K562 (cell line): Measurements from ENCODE around the gene CLDN7. TPM values are rescaled to one million over a fixed set of nuclear protein-coding genes. Genes with fewer than 3 reads are reported as not detected.
A peak's percentile ranks its signal among the peaks of the same experiment; 100 is the strongest.

Source experiments
- ATF1 ChIP-seq, 2 experiments: fragments of 450-650 bp in 1 of 2; IDR thresholded peaks; 2 replicates each; pipeline ENCODE4 v1.6.1; 2016; ENCODE audit warnings: missing compliant biosample characterization in 1 of 2, missing genetic modification characterization in 1 of 2
- COPS2 ChIP-seq: fragments of 450-650 bp; conservative IDR thresholded peaks from 2 replicates; pipeline ENCODE4 v1.6.1; 2016; ENCODE audit warnings: mild to moderate bottlenecking, moderate library complexity
- SMARCE1 ChIP-seq: fragments of 450-650 bp; IDR thresholded peaks from 2 replicates; pipeline ENCODE4 v1.7.1; 2016; ENCODE audit warnings: mild to moderate bottlenecking
- YY1 ChIP-seq, 3 experiments: IDR thresholded peaks; 2 replicates each; pipeline ENCODE4 v1.6.1; 2011; ENCODE audit warnings: low read length in 2 of 3, mild to moderate bottlenecking in 2 of 3, moderate library complexity in 2 of 3, borderline replicate concordance in 1 of 3, control low read depth in 1 of 3, low read depth in 1 of 3; ENCODE audit not compliant: insufficient read depth in 3 of 3, insufficient replicate concordance in 2 of 3, control insufficient read depth in 1 of 3, insufficient read length in 1 of 3; ENCODE audit errors: extremely low read depth in 1 of 3
- ZNF124 ChIP-seq: sonication (generic); formaldehyde crosslinking; IDR thresholded peaks from 2 replicates; pipeline ENCODE4 v1.8.1; 2022; ENCODE audit warnings: missing genetic modification reagents
- polyA plus RNA-seq, 8 experiments: library from polyadenylated mRNA; depleted of rRNA in 4 of 8; stranded (reverse) in 5 of 8; unstranded in 3 of 8; fragments of >200 nt; fragmentation: Nextera tagmentation in 2 of 8; fragmentation: Illumina TruSeq in 1 of 8; extraction: Ambion mirVana in 2 of 8; extraction: Trizol in 1 of 8; gene quantifications; 2 replicates each; pipeline versions ENCODE4 v1.2.1 to v1.2.3, GENCODE V29; 2011 to 2014; ENCODE audit warnings: inconsistent platforms in 1 of 8, missing spikeins in 1 of 8
- total RNA-seq, 7 experiments: library from RNA; depleted of rRNA in 6 of 7; stranded (reverse); fragments of >200 nt in 6 of 7; fragmentation: Illumina TruSeq in 2 of 7; extraction: Trizol in 2 of 7; gene quantifications; 2 replicates each; pipeline versions ENCODE4 v1.2.1 to v1.2.3, GENCODE V29; 2011 to 2021; ENCODE audit warnings: low replicate concordance in 1 of 7
- TF ChIP-seq, protein P1 (sequence below): fragments of 250-450 bp; sonication (Bioruptor Pico); IDR thresholded peaks from 2 replicates; pipeline ENCODE4 v1.4.0; 2020
- TF ChIP-seq, protein P2 (sequence below): fragments of 450-650 bp; IDR thresholded peaks from 2 replicates; pipeline ENCODE4 v1.6.1; 2017; ENCODE audit warnings: antibody characterized with exemption, mild to moderate bottlenecking
- TF ChIP-seq, protein P3 (sequence below), 2 experiments: fragments of 150-350 bp in 1 of 2; IDR thresholded peaks; 2 replicates each; pipeline ENCODE4 v1.6.1; 2012 to 2016; ENCODE audit warnings: low read depth in 2 of 2, low read length in 2 of 2, mild to moderate bottlenecking in 1 of 2, moderate library complexity in 1 of 2
- TF ChIP-seq, protein P4 (sequence below), 2 experiments: IDR thresholded peaks; 2 replicates each; pipeline ENCODE4 v1.6.1; 2011; ENCODE audit warnings: borderline replicate concordance in 1 of 2, control low read depth in 1 of 2, low read depth in 1 of 2, low read length in 1 of 2, mild to moderate bottlenecking in 1 of 2, mixed read lengths in 1 of 2, moderate library complexity in 1 of 2; ENCODE audit not compliant: insufficient read depth in 1 of 2, insufficient read length in 1 of 2, poor library complexity in 1 of 2, severe bottlenecking in 1 of 2; ENCODE audit errors: extremely low read depth in 1 of 2

The CLDN7 gene
- total and polyA plus RNA-seq, 9 of the 15 experiments (the other 6 are each of a cell fraction or from before 2014, with no cell fraction given): 2.2 to 14.5 (median 7.6) TPM

DNA sequence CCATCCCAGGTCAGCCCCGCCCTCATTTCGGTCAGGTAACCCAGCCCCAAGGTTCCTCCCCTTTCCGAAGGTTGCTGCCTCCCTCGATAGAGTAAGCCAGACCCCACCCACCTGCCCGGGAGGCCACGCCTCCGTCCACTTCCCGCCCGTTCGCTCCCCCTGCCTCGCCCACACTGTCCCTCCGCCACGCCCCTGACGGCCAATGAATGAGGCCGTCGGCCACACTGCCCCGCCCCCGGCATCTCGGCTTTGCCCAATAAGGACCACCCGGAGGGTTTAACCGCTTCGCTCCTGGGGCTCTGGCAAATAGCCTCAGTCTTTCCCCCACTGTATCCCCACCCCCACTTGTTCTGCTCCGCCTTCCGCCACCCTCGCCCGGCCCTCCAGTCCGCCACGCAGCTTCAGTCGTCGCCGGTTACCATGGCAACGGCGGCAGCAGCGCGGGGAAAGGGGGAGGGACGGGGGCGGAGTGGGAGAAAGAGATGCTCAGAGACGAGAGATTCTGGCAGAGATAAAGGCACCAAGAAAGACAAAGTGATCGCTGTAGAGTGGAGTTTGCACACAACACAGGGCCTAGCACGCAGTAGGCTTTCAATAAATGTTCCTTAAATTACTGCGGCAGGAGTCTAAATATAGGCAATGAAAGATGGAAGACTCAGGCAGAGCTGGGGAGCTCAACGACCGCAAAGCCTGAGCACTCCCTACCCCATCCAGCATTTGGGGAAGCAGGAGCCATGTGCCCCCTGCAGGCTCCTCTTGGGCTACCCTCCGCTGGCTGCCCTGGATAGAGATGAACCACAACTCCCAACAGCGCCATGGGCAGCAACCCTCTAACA, 47.8 kb downstream of the CLDN7 start (continued):
- TF ChIP-seq, protein P1, sequence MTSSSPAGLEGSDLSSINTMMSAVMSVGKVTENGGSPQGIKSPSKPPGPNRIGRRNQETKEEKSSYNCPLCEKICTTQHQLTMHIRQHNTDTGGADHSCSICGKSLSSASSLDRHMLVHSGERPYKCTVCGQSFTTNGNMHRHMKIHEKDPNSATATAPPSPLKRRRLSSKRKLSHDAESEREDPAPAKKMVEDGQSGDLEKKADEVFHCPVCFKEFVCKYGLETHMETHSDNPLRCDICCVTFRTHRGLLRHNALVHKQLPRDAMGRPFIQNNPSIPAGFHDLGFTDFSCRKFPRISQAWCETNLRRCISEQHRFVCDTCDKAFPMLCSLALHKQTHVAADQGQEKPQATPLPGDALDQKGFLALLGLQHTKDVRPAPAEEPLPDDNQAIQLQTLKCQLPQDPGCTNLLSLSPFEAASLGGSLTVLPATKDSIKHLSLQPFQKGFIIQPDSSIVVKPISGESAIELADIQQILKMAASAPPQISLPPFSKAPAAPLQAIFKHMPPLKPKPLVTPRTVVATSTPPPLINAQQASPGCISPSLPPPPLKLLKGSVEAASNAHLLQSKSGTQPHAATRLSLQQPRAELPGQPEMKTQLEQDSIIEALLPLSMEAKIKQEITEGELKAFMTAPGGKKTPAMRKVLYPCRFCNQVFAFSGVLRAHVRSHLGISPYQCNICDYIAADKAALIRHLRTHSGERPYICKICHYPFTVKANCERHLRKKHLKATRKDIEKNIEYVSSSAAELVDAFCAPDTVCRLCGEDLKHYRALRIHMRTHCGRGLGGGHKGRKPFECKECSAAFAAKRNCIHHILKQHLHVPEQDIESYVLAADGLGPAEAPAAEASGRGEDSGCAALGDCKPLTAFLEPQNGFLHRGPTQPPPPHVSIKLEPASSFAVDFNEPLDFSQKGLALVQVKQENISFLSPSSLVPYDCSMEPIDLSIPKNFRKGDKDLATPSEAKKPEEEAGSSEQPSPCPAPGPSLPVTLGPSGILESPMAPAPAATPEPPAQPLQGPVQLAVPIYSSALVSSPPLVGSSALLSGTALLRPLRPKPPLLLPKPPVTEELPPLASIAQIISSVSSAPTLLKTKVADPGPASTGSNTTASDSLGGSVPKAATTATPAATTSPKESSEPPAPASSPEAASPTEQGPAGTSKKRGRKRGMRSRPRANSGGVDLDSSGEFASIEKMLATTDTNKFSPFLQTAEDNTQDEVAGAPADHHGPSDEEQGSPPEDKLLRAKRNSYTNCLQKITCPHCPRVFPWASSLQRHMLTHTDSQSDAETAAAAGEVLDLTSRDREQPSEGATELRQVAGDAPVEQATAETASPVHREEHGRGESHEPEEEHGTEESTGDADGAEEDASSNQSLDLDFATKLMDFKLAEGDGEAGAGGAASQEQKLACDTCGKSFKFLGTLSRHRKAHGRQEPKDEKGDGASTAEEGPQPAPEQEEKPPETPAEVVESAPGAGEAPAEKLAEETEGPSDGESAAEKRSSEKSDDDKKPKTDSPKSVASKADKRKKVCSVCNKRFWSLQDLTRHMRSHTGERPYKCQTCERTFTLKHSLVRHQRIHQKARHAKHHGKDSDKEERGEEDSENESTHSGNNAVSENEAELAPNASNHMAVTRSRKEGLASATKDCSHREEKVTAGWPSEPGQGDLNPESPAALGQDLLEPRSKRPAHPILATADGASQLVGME (CRISPR knock-in tag): peak; percentile 93
- peak in 1 of 3 experiments; percentile 46 for TF ChIP-seq YY1 (IDR thresholded peaks at IDR 0.05; ENCODE audit: borderline replicate concordance in 1 of 3, control insufficient read depth in 1 of 3, extremely low read depth in 1 of 3, insufficient read depth in 3 of 3, insufficient read length in 1 of 3, insufficient replicate concordance in 2 of 3, low read depth in 1 of 3, low read length in 2 of 3)
- no peak for TF ChIP-seq SMARCE1
- TF ChIP-seq COPS2: no peak
- TF ChIP-seq, protein P2, sequence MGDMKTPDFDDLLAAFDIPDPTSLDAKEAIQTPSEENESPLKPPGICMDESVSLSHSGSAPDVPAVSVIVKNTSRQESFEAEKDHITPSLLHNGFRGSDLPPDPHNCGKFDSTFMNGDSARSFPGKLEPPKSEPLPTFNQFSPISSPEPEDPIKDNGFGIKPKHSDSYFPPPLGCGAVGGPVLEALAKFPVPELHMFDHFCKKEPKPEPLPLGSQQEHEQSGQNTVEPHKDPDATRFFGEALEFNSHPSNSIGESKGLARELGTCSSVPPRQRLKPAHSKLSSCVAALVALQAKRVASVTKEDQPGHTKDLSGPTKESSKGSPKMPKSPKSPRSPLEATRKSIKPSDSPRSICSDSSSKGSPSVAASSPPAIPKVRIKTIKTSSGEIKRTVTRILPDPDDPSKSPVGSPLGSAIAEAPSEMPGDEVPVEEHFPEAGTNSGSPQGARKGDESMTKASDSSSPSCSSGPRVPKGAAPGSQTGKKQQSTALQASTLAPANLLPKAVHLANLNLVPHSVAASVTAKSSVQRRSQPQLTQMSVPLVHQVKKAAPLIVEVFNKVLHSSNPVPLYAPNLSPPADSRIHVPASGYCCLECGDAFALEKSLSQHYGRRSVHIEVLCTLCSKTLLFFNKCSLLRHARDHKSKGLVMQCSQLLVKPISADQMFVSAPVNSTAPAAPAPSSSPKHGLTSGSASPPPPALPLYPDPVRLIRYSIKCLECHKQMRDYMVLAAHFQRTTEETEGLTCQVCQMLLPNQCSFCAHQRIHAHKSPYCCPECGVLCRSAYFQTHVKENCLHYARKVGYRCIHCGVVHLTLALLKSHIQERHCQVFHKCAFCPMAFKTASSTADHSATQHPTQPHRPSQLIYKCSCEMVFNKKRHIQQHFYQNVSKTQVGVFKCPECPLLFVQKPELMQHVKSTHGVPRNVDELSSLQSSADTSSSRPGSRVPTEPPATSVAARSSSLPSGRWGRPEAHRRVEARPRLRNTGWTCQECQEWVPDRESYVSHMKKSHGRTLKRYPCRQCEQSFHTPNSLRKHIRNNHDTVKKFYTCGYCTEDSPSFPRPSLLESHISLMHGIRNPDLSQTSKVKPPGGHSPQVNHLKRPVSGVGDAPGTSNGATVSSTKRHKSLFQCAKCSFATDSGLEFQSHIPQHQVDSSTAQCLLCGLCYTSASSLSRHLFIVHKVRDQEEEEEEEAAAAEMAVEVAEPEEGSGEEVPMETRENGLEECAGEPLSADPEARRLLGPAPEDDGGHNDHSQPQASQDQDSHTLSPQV: peak; percentile 89; the same call in 1 of the 2 replicates
- no peak for TF ChIP-seq ZNF124 (CRISPR knock-in tag)
- no peak for TF ChIP-seq ATF1 (CRISPR knock-in tag; IDR thresholded peaks at IDR 0.05)
- TF ChIP-seq ATF1 (tag; IDR thresholded peaks at IDR 0.05): peak; percentile 64
- TF ChIP-seq, protein P3, sequence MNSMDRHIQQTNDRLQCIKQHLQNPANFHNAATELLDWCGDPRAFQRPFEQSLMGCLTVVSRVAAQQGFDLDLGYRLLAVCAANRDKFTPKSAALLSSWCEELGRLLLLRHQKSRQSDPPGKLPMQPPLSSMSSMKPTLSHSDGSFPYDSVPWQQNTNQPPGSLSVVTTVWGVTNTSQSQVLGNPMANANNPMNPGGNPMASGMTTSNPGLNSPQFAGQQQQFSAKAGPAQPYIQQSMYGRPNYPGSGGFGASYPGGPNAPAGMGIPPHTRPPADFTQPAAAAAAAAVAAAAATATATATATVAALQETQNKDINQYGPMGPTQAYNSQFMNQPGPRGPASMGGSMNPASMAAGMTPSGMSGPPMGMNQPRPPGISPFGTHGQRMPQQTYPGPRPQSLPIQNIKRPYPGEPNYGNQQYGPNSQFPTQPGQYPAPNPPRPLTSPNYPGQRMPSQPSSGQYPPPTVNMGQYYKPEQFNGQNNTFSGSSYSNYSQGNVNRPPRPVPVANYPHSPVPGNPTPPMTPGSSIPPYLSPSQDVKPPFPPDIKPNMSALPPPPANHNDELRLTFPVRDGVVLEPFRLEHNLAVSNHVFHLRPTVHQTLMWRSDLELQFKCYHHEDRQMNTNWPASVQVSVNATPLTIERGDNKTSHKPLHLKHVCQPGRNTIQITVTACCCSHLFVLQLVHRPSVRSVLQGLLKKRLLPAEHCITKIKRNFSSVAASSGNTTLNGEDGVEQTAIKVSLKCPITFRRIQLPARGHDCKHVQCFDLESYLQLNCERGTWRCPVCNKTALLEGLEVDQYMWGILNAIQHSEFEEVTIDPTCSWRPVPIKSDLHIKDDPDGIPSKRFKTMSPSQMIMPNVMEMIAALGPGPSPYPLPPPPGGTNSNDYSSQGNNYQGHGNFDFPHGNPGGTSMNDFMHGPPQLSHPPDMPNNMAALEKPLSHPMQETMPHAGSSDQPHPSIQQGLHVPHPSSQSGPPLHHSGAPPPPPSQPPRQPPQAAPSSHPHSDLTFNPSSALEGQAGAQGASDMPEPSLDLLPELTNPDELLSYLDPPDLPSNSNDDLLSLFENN (IDR thresholded peaks at IDR 0.05; ENCODE audit: low read depth in 2 of 2, low read length in 2 of 2): 0 out of 4 replicates have a peak, but pooled peaks have one; percentile 25 to 30
- TF ChIP-seq, protein P4, sequence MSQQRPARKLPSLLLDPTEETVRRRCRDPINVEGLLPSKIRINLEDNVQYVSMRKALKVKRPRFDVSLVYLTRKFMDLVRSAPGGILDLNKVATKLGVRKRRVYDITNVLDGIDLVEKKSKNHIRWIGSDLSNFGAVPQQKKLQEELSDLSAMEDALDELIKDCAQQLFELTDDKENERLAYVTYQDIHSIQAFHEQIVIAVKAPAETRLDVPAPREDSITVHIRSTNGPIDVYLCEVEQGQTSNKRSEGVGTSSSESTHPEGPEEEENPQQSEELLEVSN (IDR thresholded peaks at IDR 0.05; ENCODE audit: borderline replicate concordance in 1 of 2, extremely low read depth in 1 of 2, insufficient read depth in 1 of 2, insufficient read length in 1 of 2, low read depth in 1 of 2, low read length in 1 of 2, poor library complexity in 1 of 2, severe bottlenecking in 1 of 2): peak; percentile 21 to 61
